HepG2 (cell line): ENCODE data around the gene CDK5RAP2. TPM values are rescaled to one million over a fixed set of nuclear protein-coding genes. Genes with fewer than 3 reads are reported as not detected.

Experiments used
- GFI1 ChIP-seq: sonication (generic); formaldehyde crosslinking; IDR thresholded peaks from 2 replicates; pipeline ENCODE4 v1.5.0; 2020; ENCODE audit warnings: missing genetic modification reagents, mild to moderate bottlenecking, borderline replicate concordance
- MXD3 ChIP-seq: IDR thresholded peaks from 2 replicates; pipeline ENCODE4 v1.6.1; 2016; ENCODE audit warnings: mild to moderate bottlenecking, missing biosample characterization, missing genetic modification reagents
- PCBP2 ChIP-seq: fragments of 200-400 bp; formaldehyde crosslinking; optimal IDR thresholded peaks from 2 replicates; pipeline ENCODE3; 2018; ENCODE audit warnings: low read length, low read depth; ENCODE audit not compliant: poor library complexity, severe bottlenecking
- PRDM10 ChIP-seq: sonication (generic); formaldehyde crosslinking; IDR thresholded peaks from 2 replicates; pipeline ENCODE4 v1.4.0; 2020; ENCODE audit warnings: low read depth, missing genetic modification reagents
- ZBTB26 ChIP-seq: IDR thresholded peaks from 2 replicates; pipeline ENCODE4 v1.6.1; 2016; ENCODE audit warnings: missing compliant biosample characterization, missing genetic modification reagents, borderline replicate concordance
- ZBTB37 ChIP-seq: sonication (generic); formaldehyde crosslinking; IDR thresholded peaks from 2 replicates; pipeline ENCODE4 v1.4.0; 2020; ENCODE audit warnings: mild to moderate bottlenecking, missing genetic modification reagents
- ZGPAT ChIP-seq: IDR thresholded peaks from 2 replicates; pipeline ENCODE4 v1.6.1; 2016; ENCODE audit warnings: mild to moderate bottlenecking
- ZNF333 ChIP-seq: sonication (generic); formaldehyde crosslinking; IDR thresholded peaks from 2 replicates; pipeline ENCODE4 v1.4.0; 2020; ENCODE audit warnings: mild to moderate bottlenecking, missing genetic modification reagents, borderline replicate concordance
- ZNF44 ChIP-seq: sonication (generic); formaldehyde crosslinking; IDR thresholded peaks from 2 replicates; pipeline ENCODE4 v1.5.1; 2020; ENCODE audit warnings: mild to moderate bottlenecking, missing genetic modification reagents
- ZNF446 ChIP-seq: sonication (generic); formaldehyde crosslinking; IDR thresholded peaks from 2 replicates; pipeline ENCODE4 v1.5.0; 2020; ENCODE audit warnings: mild to moderate bottlenecking, missing genetic modification reagents
- ZNF572 ChIP-seq: sonication (generic); formaldehyde crosslinking; IDR thresholded peaks from 2 replicates; pipeline ENCODE4 v1.5.1; 2020; ENCODE audit warnings: mild to moderate bottlenecking, missing genetic modification reagents
- ZNF749 ChIP-seq: sonication (generic); formaldehyde crosslinking; IDR thresholded peaks from 2 replicates; pipeline ENCODE4 v1.8.0; 2022; ENCODE audit warnings: mild to moderate bottlenecking, missing genetic modification reagents, moderate library complexity, borderline replicate concordance
- ZNF879 ChIP-seq: sonication (generic); formaldehyde crosslinking; IDR thresholded peaks from 2 replicates; pipeline ENCODE4 v1.8.1; 2023; ENCODE audit warnings: missing genetic modification reagents
- polyA plus RNA-seq, 8 experiments: library from polyadenylated mRNA; depleted of rRNA in 3 of 8; stranded (reverse) in 7 of 8; unstranded in 1 of 8; fragments of >200 nt; fragmentation: Illumina TruSeq in 4 of 8; extraction: Trizol in 4 of 8; gene quantifications; 2 replicates each; pipeline versions ENCODE4 v1.2.1 to v1.2.3, GENCODE V29; 2011 to 2016; ENCODE audit warnings: low read depth in 4 of 8, missing spikeins in 1 of 8, mixed read lengths in 1 of 8; ENCODE audit not compliant: insufficient read depth in 1 of 8
- total RNA-seq, 5 experiments: library from RNA; depleted of rRNA; stranded (reverse); fragments of >200 nt; fragmentation: Illumina TruSeq; extraction: Trizol; gene quantifications; 2 replicates each; pipeline ENCODE4 v1.2.3, GENCODE V29; 2016; ENCODE audit warnings: low read depth in 1 of 5
- TF ChIP-seq, protein P1 (sequence below): sonication (generic); formaldehyde crosslinking; conservative IDR thresholded peaks from 2 replicates; pipeline ENCODE4 v1.4.0; 2020; ENCODE audit warnings: missing genetic modification reagents
- TF ChIP-seq, protein P2 (sequence below): sonication (generic); formaldehyde crosslinking; IDR thresholded peaks from 2 replicates; pipeline ENCODE4 v1.8.1; 2022; ENCODE audit warnings: mild to moderate bottlenecking, missing genetic modification reagents
- TF ChIP-seq, protein P3 (sequence below): sonication (generic); formaldehyde crosslinking; IDR thresholded peaks from 2 replicates; pipeline ENCODE4 v1.8.1; 2023; ENCODE audit warnings: missing genetic modification reagents, mild to moderate bottlenecking, borderline replicate concordance

Gene CDK5RAP2
- total and polyA plus RNA-seq, 2 of the 13 experiments (the other 11 are each of a cell fraction or from before 2014, with no cell fraction given) = 31.8 to 42.2 TPM

DNA sequence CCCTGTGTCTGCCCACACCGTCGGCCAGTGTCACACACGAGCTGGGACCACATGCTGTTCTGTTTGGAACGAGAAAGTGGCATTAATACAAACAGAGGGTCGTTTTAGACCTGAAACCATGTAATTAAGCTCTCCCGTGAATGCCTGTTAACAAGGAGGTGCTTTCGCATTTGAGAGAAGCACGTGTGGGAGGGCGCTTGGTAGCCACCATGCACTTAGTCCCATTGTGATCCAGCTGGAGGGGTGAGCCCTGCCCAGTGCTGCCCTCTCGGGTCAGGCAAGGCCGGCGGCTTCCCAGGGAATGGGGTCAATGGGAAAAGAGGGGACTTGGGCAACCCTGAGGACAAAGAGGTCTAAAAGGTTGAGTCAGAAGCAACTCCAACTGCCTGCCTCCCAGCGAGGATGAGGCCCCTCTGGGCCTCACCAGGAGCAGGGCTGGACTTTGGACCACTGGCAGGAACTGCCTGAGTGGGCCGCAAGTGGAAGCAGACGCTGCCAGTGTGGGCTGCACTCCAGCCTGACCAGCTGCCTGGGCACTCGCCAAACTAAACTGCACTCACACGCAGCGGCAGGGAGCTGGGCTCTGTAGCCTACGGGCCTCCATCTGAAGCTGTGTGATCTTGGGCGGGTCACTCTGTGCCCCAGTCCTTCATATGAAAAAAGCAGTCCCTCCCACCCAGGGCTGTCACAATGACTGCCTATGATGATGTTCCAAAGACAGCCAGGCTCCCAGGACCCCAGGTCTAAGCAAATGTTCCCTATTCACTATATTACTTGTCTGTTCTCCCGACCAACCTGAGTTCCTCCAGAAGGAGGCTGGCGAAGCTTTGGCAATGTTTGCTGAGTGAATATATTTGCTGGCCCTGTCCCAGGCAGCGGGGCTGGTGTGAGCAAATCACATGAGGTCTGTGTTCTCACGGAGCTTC, 195.7 kb downstream of the CDK5RAP2 start (continued):
- peak; percentile 71; the same call in 1 of the 2 replicates for TF ChIP-seq PRDM10 (CRISPR knock-in tag)
- peak; percentile 86 for TF ChIP-seq GFI1 (CRISPR knock-in tag)
- no peak for TF ChIP-seq PCBP2
- peak; percentile 28; the same call in 1 of the 2 replicates for TF ChIP-seq ZBTB37 (CRISPR knock-in tag)
- TF ChIP-seq, protein P1, sequence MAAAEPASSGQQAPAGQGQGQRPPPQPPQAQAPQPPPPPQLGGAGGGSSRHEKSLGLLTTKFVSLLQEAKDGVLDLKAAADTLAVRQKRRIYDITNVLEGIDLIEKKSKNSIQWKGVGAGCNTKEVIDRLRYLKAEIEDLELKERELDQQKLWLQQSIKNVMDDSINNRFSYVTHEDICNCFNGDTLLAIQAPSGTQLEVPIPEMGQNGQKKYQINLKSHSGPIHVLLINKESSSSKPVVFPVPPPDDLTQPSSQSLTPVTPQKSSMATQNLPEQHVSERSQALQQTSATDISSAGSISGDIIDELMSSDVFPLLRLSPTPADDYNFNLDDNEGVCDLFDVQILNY = no peak
- TF ChIP-seq ZBTB26 (CRISPR knock-in tag) = peak; percentile 59; the same call in 1 of the 2 replicates
- no peak; the same call in 1 of the 2 replicates for TF ChIP-seq ZNF749 (CRISPR knock-in tag)
- peak; percentile 96 for TF ChIP-seq ZGPAT (CRISPR knock-in tag)
- TF ChIP-seq, protein P2, sequence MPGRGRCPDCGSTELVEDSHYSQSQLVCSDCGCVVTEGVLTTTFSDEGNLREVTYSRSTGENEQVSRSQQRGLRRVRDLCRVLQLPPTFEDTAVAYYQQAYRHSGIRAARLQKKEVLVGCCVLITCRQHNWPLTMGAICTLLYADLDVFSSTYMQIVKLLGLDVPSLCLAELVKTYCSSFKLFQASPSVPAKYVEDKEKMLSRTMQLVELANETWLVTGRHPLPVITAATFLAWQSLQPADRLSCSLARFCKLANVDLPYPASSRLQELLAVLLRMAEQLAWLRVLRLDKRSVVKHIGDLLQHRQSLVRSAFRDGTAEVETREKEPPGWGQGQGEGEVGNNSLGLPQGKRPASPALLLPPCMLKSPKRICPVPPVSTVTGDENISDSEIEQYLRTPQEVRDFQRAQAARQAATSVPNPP (CRISPR knock-in tag) = peak; percentile 86; the same call in 1 of the 2 replicates
- no peak for TF ChIP-seq ZNF333 (CRISPR knock-in tag)
- no peak for TF ChIP-seq ZNF572
- TF ChIP-seq ZNF879 = no peak
- TF ChIP-seq, protein P3, sequence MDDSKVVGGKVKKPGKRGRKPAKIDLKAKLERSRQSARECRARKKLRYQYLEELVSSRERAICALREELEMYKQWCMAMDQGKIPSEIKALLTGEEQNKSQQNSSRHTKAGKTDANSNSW (CRISPR knock-in tag) = no peak
- no peak for TF ChIP-seq ZNF446 (CRISPR knock-in tag)
- TF ChIP-seq MXD3 (CRISPR knock-in tag) = peak; percentile 41; the same call in 1 of the 2 replicates
- TF ChIP-seq ZNF44 (CRISPR knock-in tag) = peak; percentile 70; the same call in 1 of the 2 replicates
